T-helper 9 cell (primary cell): ENCODE measurements around the gene CCDC89.
"Not testable (repeated sequence)": the region's sequence is repeated elsewhere in the genome, so short reads cannot be mapped to it uniquely, and the experiment has no call there.

Experiments used
- DNase-seq: peaks from one replicate; pipeline ENCODE4 v3.0.0-alpha.2; 2020

Gene CCDC89

DNA sequence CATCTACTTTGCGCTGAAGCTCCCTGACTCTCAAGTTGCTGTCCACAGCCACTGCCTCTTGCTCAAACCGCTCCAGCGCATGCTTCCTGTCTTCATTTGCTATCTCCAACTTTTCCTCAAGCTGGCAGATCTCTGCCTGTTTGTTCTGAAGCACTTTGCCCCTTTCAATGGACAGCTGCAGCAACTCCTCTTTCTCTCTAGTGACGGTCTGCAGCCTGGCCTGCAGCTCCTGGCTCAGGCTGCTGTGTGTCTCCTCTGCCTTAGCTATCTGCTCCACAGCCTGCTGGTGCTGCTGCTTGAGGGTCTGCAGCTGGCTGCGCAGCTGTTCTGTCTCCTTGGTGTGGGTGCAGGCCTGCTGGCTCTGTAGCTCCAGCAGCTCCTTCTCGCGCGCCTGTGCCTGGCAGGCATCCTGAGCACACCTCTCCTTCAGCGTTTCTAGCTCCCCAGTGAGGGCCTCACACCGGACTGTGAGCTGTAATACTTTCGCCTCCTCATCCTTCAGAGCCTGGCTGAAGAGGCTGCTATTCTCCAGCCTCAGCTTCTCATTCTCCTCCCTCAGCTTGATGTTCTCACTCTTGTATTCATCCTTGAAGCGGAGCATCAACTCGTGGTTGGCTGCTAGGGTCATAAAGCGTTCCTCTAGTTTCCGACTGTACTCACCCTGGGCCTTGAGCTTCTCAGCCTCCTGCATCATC, 723 bp downstream of the CCDC89 start:
- DNase-seq = no peak

DNA sequence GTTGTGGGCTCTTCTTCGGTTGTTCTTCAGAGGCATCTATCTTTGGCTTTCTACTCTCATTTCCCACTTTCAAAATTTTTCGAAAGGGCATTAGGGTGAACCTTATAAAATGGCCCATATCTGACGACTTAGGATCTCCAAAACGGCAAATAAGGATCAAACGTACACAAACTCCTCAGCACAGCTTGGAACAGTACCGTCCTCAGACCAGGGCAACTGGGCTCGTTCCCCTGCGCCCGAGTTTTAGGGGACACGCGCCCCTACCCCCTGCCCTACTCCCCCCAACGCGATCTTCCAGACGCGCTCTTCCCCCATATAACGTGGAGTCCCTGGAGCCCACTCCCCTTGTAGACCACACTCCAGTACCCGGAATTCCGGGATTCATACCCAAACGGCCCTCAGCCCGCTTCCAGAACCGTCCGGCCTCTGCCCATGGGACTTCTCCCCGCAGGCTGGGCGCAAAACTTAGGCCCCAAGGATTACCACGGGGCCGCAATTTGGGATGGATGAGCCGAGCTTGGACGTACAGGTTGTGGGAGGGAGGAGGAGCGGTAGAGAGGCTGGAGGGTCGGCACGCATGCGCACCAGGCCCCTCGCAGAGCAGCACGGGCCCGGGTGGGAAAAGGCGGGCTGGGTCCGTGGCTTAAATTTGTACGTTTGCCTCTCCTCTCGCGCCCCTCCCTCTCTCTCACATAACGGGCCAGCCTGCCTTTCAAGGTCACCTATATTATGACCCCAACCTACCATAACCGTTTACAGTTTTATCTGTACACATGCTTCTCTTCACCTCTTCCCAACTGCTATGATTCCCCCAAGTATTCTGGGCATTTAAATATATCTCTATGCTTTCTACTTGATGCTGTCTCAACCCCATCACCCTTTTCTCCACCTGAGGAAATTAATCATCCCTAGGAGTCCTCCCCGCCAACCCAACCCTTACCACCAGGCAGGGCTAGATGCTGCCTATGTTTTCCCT, 3.4 kb downstream of the CCDC89 start:
- DNase-seq = peak; percentile 28

DNA sequence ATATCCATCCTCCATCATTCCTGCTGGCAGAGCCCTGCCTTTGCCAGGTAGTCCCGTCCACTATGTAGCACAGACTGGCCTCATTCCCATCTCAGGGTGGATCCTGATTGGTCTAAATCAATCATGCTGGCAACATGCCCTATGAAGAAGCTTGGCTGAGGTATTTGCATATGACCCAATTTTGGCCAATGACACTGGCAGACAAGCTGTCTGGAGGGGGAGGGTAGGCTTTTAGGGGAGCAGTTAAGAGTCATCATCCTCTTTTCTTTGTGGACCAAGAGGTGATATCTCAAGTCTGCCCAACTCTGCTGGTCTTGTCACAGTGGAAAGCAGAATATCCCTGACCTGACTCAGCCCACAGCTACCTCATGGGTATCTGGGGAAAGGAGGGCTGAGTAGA, 5.1 kb downstream of the CCDC89 start:
- no peak for DNase-seq

DNA sequence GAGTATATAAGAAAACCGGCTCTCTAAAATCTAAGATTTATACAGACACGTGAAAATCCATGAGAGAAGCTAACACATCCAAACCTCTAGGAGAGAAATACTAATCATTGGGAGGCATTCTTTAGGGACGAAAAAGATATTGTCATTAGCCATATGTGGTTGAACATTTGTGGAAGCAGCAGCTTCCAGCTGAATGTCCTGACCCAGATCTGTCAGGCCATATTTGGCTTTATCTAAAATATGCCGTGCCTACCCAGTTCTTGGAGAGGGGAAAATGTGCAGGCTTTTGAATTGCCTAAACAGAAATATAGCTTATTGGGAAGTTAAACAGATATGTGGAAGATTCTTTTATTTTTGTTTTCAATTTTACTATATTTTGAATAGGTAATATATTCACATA, 6.4 kb downstream of the CCDC89 start:
- DNase-seq = no peak

DNA sequence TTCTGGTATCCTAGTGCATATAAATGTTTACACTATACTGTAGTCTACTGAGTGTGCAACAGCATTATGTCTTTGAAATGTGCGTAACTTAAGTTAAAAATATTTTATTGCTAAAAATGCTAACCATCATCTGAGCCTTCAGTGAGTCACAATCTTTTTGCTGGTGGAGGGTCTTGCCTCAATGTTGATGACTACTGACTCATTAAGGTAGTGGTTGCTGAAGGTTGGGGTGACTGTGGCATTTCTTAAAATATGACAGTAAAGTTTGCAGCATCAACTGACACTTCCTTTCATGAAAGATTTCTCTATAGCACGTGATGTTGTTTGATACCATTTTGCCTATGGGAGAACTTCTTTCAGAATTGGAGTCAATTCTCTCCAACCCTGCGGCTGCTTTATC, 12.6 kb downstream of the CCDC89 start:
- no peak for DNase-seq

DNA sequence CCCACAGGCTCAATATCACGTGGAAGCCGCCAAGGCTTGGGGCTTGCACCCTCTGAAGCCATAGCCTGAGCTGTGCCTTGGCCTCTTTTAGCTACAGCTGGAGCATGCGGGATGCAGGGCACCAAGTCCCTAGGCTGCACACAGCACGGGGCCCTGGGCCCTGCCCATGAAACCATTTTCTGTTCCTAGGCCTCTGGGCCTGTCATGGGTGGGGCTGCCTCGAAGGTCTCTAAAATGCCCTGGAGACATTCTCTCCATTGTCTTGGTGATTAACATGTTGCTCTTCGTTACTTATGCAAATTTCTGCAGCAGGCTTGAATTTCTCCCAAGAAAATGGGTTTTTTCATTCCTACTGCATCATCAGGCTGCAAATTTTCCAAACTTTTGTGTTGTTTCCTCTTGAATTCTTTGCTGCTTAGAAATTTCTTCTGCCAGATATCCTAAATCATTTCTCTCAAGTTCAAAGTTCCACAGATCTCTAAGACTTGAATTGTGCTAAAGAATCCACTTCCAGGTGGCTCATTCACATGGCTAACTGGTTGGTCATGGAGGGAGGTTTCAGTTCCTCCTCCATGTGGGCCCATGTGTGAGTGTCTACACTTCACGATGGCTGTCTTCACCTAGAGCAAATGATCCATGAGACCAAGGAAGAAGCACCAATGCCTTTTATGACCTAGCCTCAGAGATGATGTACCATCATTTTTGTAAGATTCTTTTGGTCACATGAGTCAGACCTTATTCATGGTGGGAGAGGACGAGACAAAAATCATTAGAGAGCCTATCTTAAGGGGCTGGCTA, 13.7 kb downstream of the CCDC89 start:
- no peak for DNase-seq

DNA sequence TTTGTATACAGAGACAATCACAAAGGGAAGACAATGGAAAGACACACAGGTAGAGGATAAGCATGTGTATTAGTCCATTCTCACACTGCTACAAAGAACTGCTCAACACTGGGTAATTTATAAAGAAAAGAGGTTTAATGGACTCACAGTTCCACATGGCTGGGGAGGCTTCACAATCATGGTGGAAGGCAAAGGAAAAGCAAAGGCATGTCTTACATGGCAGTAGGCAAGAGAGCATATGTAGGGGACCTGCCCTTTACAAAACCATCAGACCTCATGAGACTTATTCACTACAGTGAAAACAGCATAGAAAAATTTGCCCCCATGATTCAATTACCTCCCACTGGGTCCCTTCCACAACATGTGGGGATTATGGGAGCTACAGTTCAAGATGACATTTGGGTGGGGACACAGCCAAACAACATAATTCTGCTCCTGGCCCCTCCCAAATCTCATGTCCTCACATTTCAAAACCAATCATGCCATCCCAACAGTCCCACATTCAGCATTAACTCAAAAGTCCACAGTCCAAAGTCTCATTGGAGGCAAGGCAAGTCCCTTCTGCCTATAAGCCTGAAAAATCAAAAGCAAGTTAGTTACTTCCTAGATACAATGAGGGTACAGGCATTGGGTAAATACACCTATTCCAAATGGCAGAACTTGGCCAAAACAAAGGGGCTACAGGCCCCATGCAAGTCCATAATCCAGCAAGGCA, 14.9 kb downstream of the CCDC89 start:
- not testable (repeated sequence) for DNase-seq

DNA sequence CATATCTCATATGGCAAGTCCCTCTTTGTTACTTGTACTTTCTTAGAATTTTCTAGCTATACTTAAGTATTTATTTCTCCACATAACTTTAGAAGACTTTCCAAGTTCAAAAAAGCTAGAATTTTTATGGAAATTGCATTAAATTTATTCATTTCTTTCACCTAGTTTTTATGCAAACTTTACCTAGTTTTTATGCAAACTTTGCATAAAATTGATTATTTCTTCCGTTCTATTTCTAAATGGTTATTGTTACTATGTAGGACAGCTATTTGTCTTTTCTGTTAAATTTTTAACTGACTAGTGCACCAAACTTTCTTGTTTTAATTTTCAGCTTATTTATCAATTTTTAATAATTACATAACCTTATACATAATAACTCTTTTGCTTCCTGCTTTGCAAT, 17.8 kb downstream of the CCDC89 start:
- no peak for DNase-seq

DNA sequence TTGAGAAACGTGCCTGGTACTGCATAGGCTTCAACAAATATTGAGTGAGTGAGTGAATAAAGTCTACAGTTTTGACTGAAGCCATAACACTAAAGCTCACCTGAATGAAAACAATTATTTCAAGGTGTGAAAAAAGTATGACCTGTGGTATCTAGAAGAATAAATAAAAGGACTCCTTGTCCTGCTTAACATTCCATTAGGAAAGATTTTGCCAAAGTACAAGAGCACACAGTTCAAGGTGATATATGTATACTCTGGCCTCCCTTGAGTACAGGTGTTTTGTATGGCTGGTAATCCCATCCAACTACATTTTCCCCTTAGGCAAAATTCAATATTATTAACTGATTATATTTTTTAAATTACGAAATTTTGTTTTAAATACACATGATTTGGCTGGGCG, 19.3 kb downstream of the CCDC89 start:
- DNase-seq = no peak

DNA sequence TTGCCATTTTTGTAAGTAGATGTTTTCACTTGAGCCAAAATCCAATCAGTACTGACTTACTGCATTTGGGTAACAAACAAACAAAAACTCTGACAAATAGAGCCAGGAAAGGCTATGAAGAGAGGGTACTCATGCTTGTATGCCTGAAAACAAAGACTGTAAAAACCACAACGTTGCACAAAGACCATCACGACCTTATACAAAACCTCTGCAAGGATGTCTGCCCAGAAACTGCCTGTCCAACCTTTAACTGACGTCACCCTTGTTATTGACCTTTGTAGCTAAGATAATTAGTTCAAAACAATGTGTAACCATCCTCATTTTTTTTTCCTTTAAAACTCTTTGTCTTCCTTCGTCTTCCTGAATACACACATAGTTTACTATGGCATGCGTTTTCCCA, 20.3 kb downstream of the CCDC89 start:
- no peak for DNase-seq

DNA sequence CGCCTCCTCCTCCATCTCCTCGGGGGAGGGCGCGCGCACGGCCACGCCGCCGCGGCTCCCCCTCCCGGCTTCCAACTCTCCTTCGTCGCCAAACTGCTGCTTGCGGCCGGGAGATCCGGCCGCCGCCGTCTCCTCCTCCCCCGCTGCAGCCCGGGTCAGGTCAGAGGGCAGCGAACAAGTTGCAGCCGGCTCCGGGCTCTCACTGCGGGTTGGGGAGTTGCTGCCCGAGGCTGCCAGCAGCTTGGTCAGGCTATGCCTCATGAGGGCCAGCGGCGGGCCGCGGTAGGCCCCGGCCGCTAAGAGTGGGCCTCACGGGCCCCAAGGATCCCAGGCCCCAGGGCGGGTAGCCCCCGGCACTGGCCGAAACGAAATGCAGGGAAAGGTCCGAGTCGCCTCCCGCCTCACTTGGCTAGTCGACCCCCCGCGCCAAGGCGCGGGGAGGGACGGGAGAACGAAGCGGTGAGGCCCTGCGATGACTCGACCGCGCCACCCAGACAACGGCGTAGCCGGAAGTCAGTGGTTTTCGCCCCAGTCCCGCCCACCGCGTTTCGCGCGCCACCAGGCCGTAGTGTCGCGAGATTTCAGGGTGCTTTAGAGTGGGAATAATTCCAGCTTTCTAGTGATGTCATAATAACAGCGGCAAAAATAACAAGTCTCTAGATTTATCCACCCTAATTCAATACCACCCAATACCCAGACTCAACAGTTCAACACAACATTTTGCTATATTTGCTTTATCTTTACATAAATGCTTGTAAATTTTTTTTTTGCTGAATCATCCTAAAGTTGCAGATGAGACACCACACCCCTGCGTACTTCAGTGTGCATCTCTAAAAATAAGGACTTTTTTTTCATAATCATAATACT, 21.1 kb downstream of the CCDC89 start, which contains the start of gene CREBZF:
CREBZF (minus strand) TSS at position 515 of the 867 bp plus-strand sequence; CDS start at position 261, 254 bp downstream.
- peak; percentile 88 for DNase-seq

DNA sequence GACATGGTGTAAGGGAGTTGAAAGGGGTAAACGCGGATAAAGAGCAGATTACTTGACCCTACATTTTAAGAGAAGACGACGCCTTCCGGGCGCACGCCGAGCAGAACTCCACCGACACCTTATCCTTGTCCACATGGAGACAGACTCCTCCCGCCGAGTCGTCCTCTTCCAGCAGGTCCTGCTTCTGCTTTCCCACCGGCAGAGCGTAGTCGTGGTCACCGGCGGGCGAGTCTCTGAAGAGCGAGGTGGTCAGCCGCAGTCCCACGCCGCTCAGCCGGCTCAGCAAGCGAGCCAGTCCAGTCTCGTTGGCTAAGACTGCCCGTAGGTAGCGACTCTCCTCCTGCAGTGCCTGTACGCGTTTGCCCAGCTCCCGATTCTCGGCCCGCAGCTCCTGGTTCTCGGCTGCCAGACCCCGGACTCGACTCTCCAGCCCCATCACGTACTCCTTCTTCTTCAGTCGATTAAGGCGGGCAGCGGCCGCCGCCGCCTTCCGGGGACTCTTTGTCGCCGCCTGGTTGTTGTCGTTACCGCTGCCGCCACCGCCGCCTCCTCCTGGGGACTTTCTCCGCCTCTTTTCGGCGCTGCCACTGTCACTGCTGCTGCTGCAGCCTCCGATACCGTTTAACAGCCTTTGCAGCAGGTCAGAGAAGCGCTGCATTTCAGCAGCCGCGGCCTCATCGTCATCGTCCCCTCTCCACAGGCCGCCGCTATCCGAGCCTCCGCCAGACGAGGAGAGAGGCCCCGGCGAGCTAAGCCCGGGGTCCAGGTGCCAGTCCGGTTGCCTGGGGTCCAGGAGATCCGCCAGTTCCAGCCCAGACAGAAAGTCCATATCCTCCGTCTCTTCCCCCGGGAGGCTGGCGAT, 22.0 kb downstream of the CCDC89 start:
- peak; percentile 85 for DNase-seq

DNA sequence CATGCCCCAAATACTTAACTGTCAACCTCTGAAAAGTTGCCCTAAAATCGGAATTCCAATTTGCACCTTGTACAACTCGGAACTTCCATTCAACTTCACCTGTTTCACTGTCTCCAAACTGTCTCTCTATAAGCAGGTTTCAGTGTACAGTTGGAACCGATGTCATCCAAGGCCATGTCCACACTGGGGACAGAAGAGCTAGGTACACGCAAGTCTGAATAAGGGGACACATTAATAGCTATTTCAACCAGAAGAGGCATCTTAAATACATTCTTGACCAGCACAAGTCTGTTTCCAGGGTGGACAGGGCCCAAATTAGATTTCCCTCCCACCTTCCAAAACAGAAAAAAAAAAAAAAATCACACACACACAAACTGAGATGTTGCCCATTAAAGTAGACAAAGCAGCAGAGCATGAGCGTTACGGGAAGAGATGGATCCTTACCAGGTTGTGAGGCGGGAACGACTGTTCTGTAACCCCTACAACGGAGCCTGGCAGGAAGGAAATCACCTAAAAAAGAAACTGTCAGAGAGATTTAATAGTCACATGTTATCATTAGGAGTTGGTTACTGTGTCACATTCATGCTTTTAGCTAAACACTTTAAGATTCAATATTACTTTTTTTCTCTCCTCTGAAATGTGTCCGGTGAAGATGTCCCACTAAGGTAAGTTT, 22.8 kb downstream of the CCDC89 start:
- no peak for DNase-seq

DNA sequence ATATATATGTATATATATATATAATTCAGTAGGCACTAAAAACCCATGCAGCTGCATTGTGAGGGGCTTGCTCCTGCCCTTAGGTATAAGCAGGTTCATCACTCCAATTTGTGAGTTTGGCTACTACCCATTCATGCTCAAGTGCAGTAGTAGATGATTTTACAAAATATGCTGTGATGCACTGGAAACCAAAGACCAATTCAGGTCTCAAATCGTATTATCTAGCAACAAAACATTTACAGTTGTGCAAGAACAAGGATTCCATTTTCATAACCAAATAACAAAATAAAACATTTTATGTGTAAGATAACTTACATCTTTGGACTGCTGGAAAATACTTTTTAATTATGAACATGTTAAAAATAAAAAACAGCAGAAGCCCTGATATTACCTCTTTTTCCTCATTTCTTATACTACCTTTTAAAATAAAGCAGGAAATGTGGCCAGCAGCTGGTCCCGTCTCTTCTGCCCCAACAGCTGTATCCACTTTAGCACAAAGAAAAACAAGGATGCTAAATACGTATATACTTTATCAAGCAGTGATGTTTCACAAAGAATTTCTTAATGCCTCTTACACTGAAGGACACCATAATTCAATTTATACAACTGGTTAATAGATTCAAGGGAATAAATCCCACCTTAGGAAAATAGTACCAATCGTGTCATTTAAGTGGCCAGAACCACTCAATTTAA, 23.9 kb downstream of the CCDC89 start:
- no peak for DNase-seq

DNA sequence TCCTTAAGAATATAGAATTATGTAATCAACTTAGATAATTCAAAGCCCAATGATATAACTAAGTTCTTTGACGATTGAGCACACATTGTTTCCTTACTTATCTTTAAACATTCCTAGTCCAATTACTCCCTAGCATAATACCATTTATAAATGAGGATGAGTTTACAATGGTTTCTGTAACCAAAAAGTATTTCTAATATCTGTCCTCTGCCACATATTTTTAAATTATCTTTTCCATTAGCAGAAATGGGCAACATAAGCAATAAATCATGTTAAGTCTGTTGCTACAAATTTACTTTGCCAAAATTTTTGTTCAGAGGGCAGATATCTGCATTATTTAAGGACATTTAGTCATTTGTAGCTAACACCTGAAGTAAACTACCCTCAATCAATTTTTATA, 27.8 kb downstream of the CCDC89 start:
- DNase-seq = no peak

DNA sequence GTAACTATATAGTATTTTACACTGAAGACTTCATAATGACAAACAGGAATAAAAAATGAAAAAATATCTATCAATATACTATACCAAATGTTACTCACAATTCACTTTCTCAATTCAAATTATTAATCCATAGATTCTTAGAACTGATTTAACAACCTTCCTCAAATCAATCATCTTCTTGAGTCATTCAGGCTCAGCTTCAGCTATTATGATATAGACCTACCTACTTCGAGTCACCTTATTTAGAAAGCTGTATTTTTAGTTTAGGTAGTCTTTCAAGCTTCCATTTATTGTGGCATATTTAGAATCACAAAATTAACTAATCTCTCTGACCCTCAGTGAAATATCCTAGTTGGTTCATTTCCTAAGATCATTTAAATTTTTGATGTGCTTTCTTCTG, 29.2 kb downstream of the CCDC89 start:
- DNase-seq = no peak

DNA sequence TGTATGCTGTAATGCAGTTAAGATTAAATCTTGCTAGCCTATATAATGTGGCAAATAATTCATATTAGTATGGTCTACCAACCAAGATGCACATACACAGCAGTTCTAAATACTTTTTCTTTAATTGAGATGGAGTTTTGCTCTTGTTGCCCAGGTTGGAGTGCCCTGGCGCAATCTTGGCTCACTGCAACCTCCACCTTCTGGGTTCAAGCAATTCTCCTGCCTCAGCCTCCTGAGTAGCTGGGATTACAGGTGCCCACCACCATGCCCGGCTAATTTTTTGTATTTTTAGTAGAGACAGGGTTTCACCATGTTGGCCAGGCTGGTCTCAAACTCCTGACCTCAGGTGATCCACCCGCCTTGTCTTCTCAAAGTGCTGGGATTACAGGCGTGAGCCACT, 31.7 kb downstream of the CCDC89 start:
- DNase-seq = not testable (repeated sequence)

DNA sequence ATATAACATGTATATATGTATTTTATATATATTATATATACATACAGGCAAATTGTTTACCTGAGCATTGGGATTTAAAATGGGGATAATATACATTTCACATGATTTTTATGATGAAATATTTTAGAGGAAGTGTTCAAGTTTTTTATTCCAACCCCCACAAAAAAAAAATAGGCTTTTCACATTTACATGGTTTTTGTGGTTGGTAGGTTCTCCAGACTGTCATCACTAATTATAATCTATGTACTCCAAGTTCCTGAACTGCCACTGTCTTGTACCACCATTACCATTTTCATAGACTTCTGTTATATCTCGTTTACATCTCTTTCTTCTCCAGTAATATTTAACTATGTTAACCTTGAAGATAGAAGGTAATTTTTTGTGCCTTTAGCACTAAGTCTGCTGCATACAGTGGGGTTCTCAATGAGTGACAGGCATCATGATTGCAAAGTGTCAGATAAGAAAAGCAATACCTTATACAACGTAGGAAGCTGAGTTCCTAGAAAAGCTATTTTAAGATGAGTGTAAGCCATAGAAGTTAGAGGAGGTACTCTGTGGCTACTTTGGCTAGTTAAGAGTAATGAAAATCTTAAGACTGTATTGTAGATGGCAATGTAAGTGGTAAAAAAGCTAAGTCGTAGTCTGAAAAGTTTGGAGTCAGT, 33.1 kb downstream of the CCDC89 start:
- no peak for DNase-seq

DNA sequence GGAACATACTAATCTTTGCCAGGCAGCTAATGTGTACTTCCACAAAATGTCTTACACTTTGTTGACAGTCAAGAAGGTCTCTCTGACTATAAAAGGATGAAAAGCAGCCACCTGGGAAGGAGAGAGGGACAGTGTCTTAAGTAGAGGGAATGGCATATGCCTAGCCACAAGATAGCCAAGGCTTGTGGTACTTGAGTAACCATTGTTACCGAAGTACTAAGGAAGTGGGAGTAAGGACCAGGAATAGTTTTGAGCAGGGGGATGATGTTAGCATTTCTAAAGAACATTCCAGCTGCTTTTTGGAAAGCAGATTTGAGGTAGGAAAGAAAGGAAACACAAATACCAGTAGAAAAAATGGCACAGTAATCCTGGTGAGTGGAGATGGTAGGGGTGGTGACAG, 34.9 kb downstream of the CCDC89 start:
- no peak for DNase-seq
